ELF-1 (cell line): ENCODE measurements around the gene CELF3.
"Not testable (repeated sequence)": the region's sequence is repeated elsewhere in the genome, so short reads cannot be mapped to it uniquely, and the experiment has no call there.

Source experiments
- DNase-seq: peaks from one replicate; pipeline ENCODE4 v3.0.0-alpha.2; 2016; ENCODE audit warnings: low read depth, low spot score

The CELF3 gene

GRCh38 chr1:151716771-151717631, at the start of gene CELF3:
TSS of gene CELF3 (minus strand) at chr1:151716803. CDS start at chr1:151716020, 783 bp downstream.
- peak; percentile 74 for DNase-seq

- no peak for DNase-seq
These were observed 47.4 kb upstream of the CELF3 start for GRCh38 chr1:151763990-151764389.

- peak; percentile 86 for DNase-seq
These were observed 46.6 kb upstream of the CELF3 start, which contains the start of gene MRPL9 for GRCh38 chr1:151762941-151763921. TSS of gene MRPL9 (minus strand) at chr1:151763496. CDS start at chr1:151763479, 17 bp downstream.

GRCh38 chr1:151760597-151761385, 44.2 kb upstream of the CELF3 start:
- DNase-seq = no peak

- DNase-seq = no peak
These were observed 42.6 kb upstream of the CELF3 start for GRCh38 chr1:151759241-151759640.

- no peak for DNase-seq
These were observed 39.7 kb upstream of the CELF3 start for GRCh38 chr1:151756291-151756690.

- DNase-seq = no peak
These were observed 24.9 kb upstream of the CELF3 start for GRCh38 chr1:151741516-151741915.

GRCh38 chr1:151739590-151740355, 23.2 kb upstream of the CELF3 start:
- DNase-seq = peak; percentile 82

GRCh38 chr1:151737479-151737878, 20.9 kb upstream of the CELF3 start:
- no peak for DNase-seq

GRCh38 chr1:151737026-151737425, 20.4 kb upstream of the CELF3 start:
- DNase-seq = no peak

- DNase-seq = not testable (repeated sequence)
These were observed 17.4 kb upstream of the CELF3 start for GRCh38 chr1:151733995-151734394.

GRCh38 chr1:151733126-151733525, 16.5 kb upstream of the CELF3 start:
- DNase-seq = no peak

- DNase-seq = no peak
These were observed 13.3 kb upstream of the CELF3 start for GRCh38 chr1:151729966-151730291.

GRCh38 chr1:151729157-151729965, 12.8 kb upstream of the CELF3 start:
- DNase-seq = no peak

- no peak for DNase-seq
These were observed 11.8 kb upstream of the CELF3 start for GRCh38 chr1:151728151-151729054.

GRCh38 chr1:151723726-151724370, 7.2 kb upstream of the CELF3 start:
- DNase-seq = no peak

- no peak for DNase-seq
These were observed 5.3 kb upstream of the CELF3 start for GRCh38 chr1:151721788-151722510.
